Parathyroid adenoma (tissue), 2 donors: ENCODE data around the gene REEP6.
A peak's percentile ranks its signal among the peaks of the same experiment; 100 is the strongest.

Source experiments
- H2AFZ ChIP-seq: fragments of 300-600 bp; sonication (generic); one replicate; pipeline ENCODE4 v1.7.0; 2017; ENCODE audit warnings: antibody characterized with exemption, mild to moderate bottlenecking
- H3K27ac ChIP-seq: fragments of 300-600 bp; sonication (generic); one replicate; pipeline ENCODE4 v1.7.0; 2017
- H3K27me3 ChIP-seq: fragments of 300-600 bp; sonication (generic); one replicate; pipeline ENCODE4 v1.7.0; 2017; ENCODE audit warnings: low read length; ENCODE audit not compliant: control insufficient read depth, insufficient read depth
- H3K36me3 ChIP-seq: fragments of 300-600 bp; sonication (generic); one replicate; pipeline ENCODE4 v1.7.0; 2017; ENCODE audit warnings: low read length; ENCODE audit not compliant: control insufficient read depth, insufficient read depth
- H3K4me1 ChIP-seq: fragments of 300-600 bp; sonication (generic); one replicate; pipeline ENCODE4 v1.7.0; 2017; ENCODE audit warnings: control low read depth
- H3K4me2 ChIP-seq: fragments of 300-600 bp; sonication (generic); one replicate; pipeline ENCODE4 v1.7.0; 2017; ENCODE audit warnings: low read length
- H3K4me3 ChIP-seq: fragments of 300-600 bp; sonication (generic); one replicate; pipeline ENCODE4 v1.7.0; 2017; ENCODE audit warnings: low read depth, low read length
- H3K79me2 ChIP-seq: fragments of 300-600 bp; sonication (generic); one replicate; pipeline ENCODE4 v1.7.0; 2017; ENCODE audit warnings: control low read depth
- H3K9ac ChIP-seq: fragments of 300-600 bp; sonication (generic); one replicate; pipeline ENCODE4 v1.7.0; 2017; ENCODE audit warnings: mild to moderate bottlenecking
- H3K9me3 ChIP-seq: fragments of 300-600 bp; sonication (generic); one replicate; pipeline ENCODE4 v1.7.0; 2017; ENCODE audit warnings: low read length; ENCODE audit not compliant: control insufficient read depth
- TF ChIP-seq, protein P1 (sequence below): fragments of 300-600 bp; sonication (generic); IDR thresholded peaks from one replicate; pipeline ENCODE4 v1.7.0; 2017; ENCODE audit warnings: antibody characterized with exemption, mild to moderate bottlenecking
- donor health status: primary hyperparathyroidism.

REEP6 gene

DNA sequence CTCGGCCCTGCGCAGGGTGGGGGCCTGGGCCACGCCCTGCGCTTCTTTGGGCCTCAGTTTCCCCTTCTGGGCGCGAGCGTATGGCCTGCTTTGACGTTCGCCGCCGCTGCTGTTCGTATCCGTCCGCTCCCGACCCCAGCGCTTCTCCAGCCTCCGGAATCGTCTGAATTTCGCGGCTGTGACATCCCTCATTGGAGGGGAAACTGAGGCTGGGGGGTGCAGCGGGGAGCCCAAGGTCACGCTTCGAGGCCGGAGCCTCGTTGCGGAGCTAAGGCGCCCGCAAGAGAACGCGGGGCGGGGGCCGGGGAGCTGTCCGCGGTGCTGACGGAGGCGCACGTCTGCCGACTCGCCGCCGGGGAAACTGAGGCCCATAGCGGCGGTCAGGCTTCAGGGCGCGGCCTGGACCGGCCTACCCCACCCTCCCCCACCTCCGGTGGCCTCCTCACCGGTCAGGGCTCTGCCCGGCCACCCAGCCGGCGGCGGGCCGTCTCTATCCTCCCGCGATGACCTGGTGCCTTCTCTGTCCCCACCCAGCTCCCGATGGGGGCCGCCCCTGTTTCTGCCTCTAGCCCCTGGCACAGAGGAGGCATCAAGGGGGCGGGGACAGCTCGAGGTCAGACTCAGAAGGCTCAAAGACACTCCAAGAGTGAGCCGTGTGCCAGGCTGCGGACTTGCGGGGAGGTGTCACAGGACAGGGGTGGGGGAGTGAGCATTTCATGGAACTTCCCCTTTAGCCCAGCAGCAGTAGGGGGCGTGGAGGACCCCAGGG, 44.1 kb upstream of the REEP6 start:
- H3K79me2 ChIP-seq = no peaks in the 10 kb centered on the region
- H2AFZ ChIP-seq = peak overlapping the region; percentile 38
- no peak overlapping the region for H3K9ac ChIP-seq
- TF ChIP-seq, protein P1, sequence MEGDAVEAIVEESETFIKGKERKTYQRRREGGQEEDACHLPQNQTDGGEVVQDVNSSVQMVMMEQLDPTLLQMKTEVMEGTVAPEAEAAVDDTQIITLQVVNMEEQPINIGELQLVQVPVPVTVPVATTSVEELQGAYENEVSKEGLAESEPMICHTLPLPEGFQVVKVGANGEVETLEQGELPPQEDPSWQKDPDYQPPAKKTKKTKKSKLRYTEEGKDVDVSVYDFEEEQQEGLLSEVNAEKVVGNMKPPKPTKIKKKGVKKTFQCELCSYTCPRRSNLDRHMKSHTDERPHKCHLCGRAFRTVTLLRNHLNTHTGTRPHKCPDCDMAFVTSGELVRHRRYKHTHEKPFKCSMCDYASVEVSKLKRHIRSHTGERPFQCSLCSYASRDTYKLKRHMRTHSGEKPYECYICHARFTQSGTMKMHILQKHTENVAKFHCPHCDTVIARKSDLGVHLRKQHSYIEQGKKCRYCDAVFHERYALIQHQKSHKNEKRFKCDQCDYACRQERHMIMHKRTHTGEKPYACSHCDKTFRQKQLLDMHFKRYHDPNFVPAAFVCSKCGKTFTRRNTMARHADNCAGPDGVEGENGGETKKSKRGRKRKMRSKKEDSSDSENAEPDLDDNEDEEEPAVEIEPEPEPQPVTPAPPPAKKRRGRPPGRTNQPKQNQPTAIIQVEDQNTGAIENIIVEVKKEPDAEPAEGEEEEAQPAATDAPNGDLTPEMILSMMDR = no peak
- no peak overlapping the region for H3K4me3 ChIP-seq
- no peak overlapping the region for H3K4me2 ChIP-seq
- H3K9me3 ChIP-seq = no peaks in the 10 kb centered on the region
- H3K36me3 ChIP-seq = no peaks in the 10 kb centered on the region
- no peak overlapping the region for H3K27ac ChIP-seq
- H3K27me3 ChIP-seq = peaks cover 11% of the 10 kb centered on the region
- peaks cover 6% of the 10 kb centered on the region for H3K4me1 ChIP-seq

DNA sequence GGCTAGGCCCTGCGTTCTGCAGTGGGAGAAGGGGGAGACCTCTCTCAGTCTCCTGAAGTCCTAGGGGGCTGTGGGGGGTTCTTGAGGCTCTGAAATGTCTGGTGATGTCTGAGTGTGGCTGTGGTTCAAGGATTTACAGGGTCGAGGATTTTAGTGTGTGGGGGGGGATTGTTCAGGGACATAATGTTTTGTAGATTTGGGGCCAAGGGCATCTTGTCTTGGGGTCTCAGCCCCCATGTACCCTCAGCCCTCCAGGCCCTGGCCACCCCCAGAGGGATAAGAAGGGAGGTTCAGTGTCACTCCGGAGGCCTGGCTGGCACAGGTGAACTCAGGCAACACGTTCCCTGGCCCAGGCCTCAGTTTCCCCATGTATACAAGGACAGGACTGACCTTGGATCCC, 43.5 kb upstream of the REEP6 start:
- TF ChIP-seq, protein P1 = no peak
- no peak overlapping the region for H2AFZ ChIP-seq
- H3K9me3 ChIP-seq = no peaks in the 10 kb centered on the region
- no peaks in the 10 kb centered on the region for H3K79me2 ChIP-seq
- no peak overlapping the region for H3K9ac ChIP-seq
- no peaks in the 10 kb centered on the region for H3K36me3 ChIP-seq
- peaks cover 6% of the 10 kb centered on the region for H3K4me1 ChIP-seq
- H3K4me3 ChIP-seq = no peak overlapping the region
- no peak overlapping the region for H3K27ac ChIP-seq
- H3K27me3 ChIP-seq = peaks cover 17% of the 10 kb centered on the region
- no peak overlapping the region for H3K4me2 ChIP-seq

DNA sequence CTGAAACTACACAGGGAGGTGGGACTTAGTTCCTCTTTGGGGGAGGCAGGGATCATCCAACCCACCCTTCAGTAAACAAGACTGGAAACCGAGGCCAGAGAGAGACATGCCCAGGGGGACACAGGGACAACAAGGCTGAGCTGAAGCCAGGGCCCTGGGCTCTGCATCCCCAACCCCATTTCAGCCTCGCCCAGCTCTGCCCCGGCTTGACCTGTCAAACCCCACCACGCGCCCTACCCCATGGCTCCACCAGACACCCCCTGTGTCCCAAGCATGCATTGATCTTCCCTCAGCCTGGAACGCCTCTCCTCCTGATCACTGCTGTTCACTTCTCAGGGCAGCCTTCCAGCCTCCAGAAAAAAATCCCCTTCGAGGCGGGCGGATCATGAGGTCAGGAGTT, 43.0 kb upstream of the REEP6 start:
- Histone ChIP-seq H3K4me1 (peaks cover 6% of the 10 kb centered on the region), H3K27me3 (peaks cover 19% of the 10 kb centered on the region), H2AFZ (no peak overlapping the region), H3K4me3 (no peak overlapping the region), H3K4me2 (no peak overlapping the region), H3K9me3 (no peaks in the 10 kb centered on the region), H3K79me2 (no peaks in the 10 kb centered on the region), H3K27ac (no peak overlapping the region), H3K9ac (no peak overlapping the region), H3K36me3 (no peaks in the 10 kb centered on the region)
- TF ChIP-seq, protein P1 = no peak

DNA sequence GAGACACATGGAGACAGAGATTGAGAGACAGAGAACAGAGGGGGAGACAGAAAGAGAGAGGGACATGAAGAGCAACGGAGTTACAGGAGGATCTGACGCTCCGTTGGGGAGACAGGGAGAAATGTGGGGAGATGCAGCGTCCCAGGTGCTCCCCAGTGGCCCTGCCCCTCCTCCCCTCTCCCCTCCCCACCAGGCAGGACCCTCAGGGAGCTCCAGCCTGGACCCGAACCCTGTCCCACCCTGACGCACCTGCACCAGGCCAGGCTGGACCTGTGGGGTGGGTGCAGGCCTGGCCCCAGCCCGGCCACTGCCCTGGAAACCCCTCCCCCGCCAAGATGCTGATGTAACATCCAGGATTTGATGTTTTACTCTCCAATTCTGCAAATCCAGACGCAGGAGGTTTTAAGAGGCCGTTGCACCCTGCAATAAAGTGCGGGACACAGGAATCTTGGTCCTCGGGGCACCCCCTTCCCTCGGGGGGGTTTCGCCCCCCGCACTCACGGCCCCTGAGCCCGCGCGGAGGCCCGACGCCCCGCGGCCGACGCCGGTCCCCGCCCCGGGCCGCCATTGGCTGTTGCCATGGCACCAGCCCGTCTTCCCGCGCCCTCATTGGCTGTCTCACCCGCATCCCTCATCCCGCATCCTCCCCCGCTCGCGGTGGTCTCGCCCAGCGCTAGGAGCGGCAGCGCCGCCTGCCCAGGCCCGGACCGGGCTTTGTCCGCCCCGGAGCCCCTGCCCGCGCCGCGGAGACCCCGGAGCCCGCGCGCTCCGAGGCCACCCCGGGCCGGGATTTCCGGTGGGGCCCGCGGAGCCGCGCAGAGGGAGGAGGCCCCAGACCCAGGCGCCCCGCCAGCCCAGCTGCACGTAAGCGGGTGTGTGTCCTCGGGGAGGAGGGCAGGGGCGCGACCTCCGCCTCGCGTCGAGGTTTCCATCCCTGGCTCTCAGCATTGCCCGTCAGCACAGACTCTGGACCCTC, 41.2 kb upstream of the REEP6 start, which contains the start of gene APC2:
Gene APC2, plus strand, starts transcription at position 655 of the 976 bp plus-strand sequence. CDS start 2,881 bp downstream, outside the sequence.
- H3K9ac ChIP-seq = no peak within 1 kb of the TSS
- no peaks in the 10 kb centered on the region for H3K36me3 ChIP-seq
- H3K27me3 ChIP-seq = peaks cover 19% of the 10 kb centered on the region
- H3K4me2 ChIP-seq = no peak within 1 kb of the TSS
- H3K9me3 ChIP-seq = no peaks in the 10 kb centered on the region
- H3K4me1 ChIP-seq = peaks cover 6% of the 10 kb centered on the region
- no peak within 1 kb of the TSS for H3K4me3 ChIP-seq
- no peak within 1 kb of the TSS for H2AFZ ChIP-seq
- TF ChIP-seq, protein P1 = no peak
- no peaks in the 10 kb centered on the region for H3K79me2 ChIP-seq
- H3K27ac ChIP-seq = no peak within 1 kb of the TSS
